ENCODE data around the gene NR3C2. TPM values are rescaled to one million over a fixed set of nuclear protein-coding genes. Genes with fewer than 3 reads are reported as not detected.

Gene NR3C2
- polyA plus RNA-seq, 2 donors: 0.57 to 0.67 TPM

- Histone ChIP-seq H3K9me3 (ENCODE audit: control insufficient read depth in 2 of 2, insufficient read depth in 1 of 2, low read depth in 1 of 2, low read length in 1 of 2) (no peaks in the 10 kb centered on the region), H3K4me1 (ENCODE audit: control insufficient read depth in 2 of 2, insufficient read depth in 2 of 2, low read length in 1 of 2) (no peaks in the 10 kb centered on the region), H3K4me3 (ENCODE audit: low read depth in 1 of 2, low read length in 2 of 2) (no peak overlapping the region), H3K36me3 (ENCODE audit: control insufficient read depth in 2 of 2, insufficient read depth in 2 of 2, low read length in 1 of 2) (no peaks in the 10 kb centered on the region), H3K27ac (ENCODE audit: low read depth in 2 of 2, low read length in 1 of 2) (no peak overlapping the region), H3K27me3 (ENCODE audit: control insufficient read depth in 1 of 2, insufficient read depth in 2 of 2, low read length in 2 of 2) (no peaks in the 10 kb centered on the region)
- 63 to 78% methylated on average over 1 of the region's 1 CpG for WGBS, 2 donors
Measured at GRCh38 chr4:148287111-148287510, 155.1 kb downstream of the NR3C2 start.

- Histone ChIP-seq H3K4me1 (ENCODE audit: control insufficient read depth in 2 of 2, insufficient read depth in 2 of 2, low read length in 1 of 2) (no peaks in the 10 kb centered on the region), H3K9me3 (ENCODE audit: control insufficient read depth in 2 of 2, insufficient read depth in 1 of 2, low read depth in 1 of 2, low read length in 1 of 2) (no peaks in the 10 kb centered on the region), H3K27ac (ENCODE audit: low read depth in 2 of 2, low read length in 1 of 2) (no peak overlapping the region), H3K4me3 (ENCODE audit: low read depth in 1 of 2, low read length in 2 of 2) (no peak overlapping the region), H3K27me3 (ENCODE audit: control insufficient read depth in 1 of 2, insufficient read depth in 2 of 2, low read length in 2 of 2) (no peaks in the 10 kb centered on the region), H3K36me3 (ENCODE audit: control insufficient read depth in 2 of 2, insufficient read depth in 2 of 2, low read length in 1 of 2) (no peaks in the 10 kb centered on the region)
Measured at GRCh38 chr4:148286012-148286411, 156.2 kb downstream of the NR3C2 start.

GRCh38 chr4:148283665-148284064 lies 158.5 kb downstream of the NR3C2 start:
- no peaks in the 10 kb centered on the region for H3K4me1 ChIP-seq (ENCODE audit: control insufficient read depth in 2 of 2, insufficient read depth in 2 of 2, low read length in 1 of 2)
- H3K4me3 ChIP-seq (ENCODE audit: low read depth in 1 of 2, low read length in 2 of 2): no peak overlapping the region
- H3K27me3 ChIP-seq (ENCODE audit: control insufficient read depth in 1 of 2, insufficient read depth in 2 of 2, low read length in 2 of 2): no peaks in the 10 kb centered on the region
- 80 to 84% methylated on average over 4 of the region's 4 CpGs for WGBS, 2 donors
- H3K27ac ChIP-seq (ENCODE audit: low read depth in 2 of 2, low read length in 1 of 2): no peak overlapping the region
- no peaks in the 10 kb centered on the region for H3K9me3 ChIP-seq (ENCODE audit: control insufficient read depth in 2 of 2, insufficient read depth in 1 of 2, low read depth in 1 of 2, low read length in 1 of 2)
- no peaks in the 10 kb centered on the region for H3K36me3 ChIP-seq (ENCODE audit: control insufficient read depth in 2 of 2, insufficient read depth in 2 of 2, low read length in 1 of 2)

- no peak overlapping the region for H3K4me3 ChIP-seq (ENCODE audit: low read depth in 1 of 2, low read length in 2 of 2)
- 92 to 94% methylated on average over 9 of the region's 9 CpGs for WGBS, 2 donors
- H3K4me1 ChIP-seq (ENCODE audit: control insufficient read depth in 2 of 2, insufficient read depth in 2 of 2, low read length in 1 of 2): no peaks in the 10 kb centered on the region
- H3K9me3 ChIP-seq (ENCODE audit: control insufficient read depth in 2 of 2, insufficient read depth in 1 of 2, low read depth in 1 of 2, low read length in 1 of 2): no peaks in the 10 kb centered on the region
- no peaks in the 10 kb centered on the region for H3K27me3 ChIP-seq (ENCODE audit: control insufficient read depth in 1 of 2, insufficient read depth in 2 of 2, low read length in 2 of 2)
- H3K27ac ChIP-seq (ENCODE audit: low read depth in 2 of 2, low read length in 1 of 2): no peak overlapping the region
- no peaks in the 10 kb centered on the region for H3K36me3 ChIP-seq (ENCODE audit: control insufficient read depth in 2 of 2, insufficient read depth in 2 of 2, low read length in 1 of 2)
Measured at GRCh38 chr4:148278310-148278709, 163.9 kb downstream of the NR3C2 start.

GRCh38 chr4:148275266-148275665 lies 166.9 kb downstream of the NR3C2 start:
- H3K36me3 ChIP-seq (ENCODE audit: control insufficient read depth in 2 of 2, insufficient read depth in 2 of 2, low read length in 1 of 2): no peaks in the 10 kb centered on the region
- 78% methylated on average over 4 of the region's 4 CpGs for WGBS, 2 donors
- no peaks in the 10 kb centered on the region for H3K4me1 ChIP-seq (ENCODE audit: control insufficient read depth in 2 of 2, insufficient read depth in 2 of 2, low read length in 1 of 2)
- no peaks in the 10 kb centered on the region for H3K9me3 ChIP-seq (ENCODE audit: control insufficient read depth in 2 of 2, insufficient read depth in 1 of 2, low read depth in 1 of 2, low read length in 1 of 2)
- no peaks in the 10 kb centered on the region for H3K27me3 ChIP-seq (ENCODE audit: control insufficient read depth in 1 of 2, insufficient read depth in 2 of 2, low read length in 2 of 2)
- H3K4me3 ChIP-seq (ENCODE audit: low read depth in 1 of 2, low read length in 2 of 2): no peak overlapping the region
- no peak overlapping the region for H3K27ac ChIP-seq (ENCODE audit: low read depth in 2 of 2, low read length in 1 of 2)

- H3K4me1 ChIP-seq (ENCODE audit: control insufficient read depth in 2 of 2, insufficient read depth in 2 of 2, low read length in 1 of 2): no peaks in the 10 kb centered on the region
- H3K36me3 ChIP-seq (ENCODE audit: control insufficient read depth in 2 of 2, insufficient read depth in 2 of 2, low read length in 1 of 2): no peaks in the 10 kb centered on the region
- H3K9me3 ChIP-seq (ENCODE audit: control insufficient read depth in 2 of 2, insufficient read depth in 1 of 2, low read depth in 1 of 2, low read length in 1 of 2): no peaks in the 10 kb centered on the region
- H3K27ac ChIP-seq (ENCODE audit: low read depth in 2 of 2, low read length in 1 of 2): no peak overlapping the region
- no peaks in the 10 kb centered on the region for H3K27me3 ChIP-seq (ENCODE audit: control insufficient read depth in 1 of 2, insufficient read depth in 2 of 2, low read length in 2 of 2)
- 33 to 41% methylated on average over 3 of the region's 3 CpGs for WGBS, 2 donors
- H3K4me3 ChIP-seq (ENCODE audit: low read depth in 1 of 2, low read length in 2 of 2): no peak overlapping the region
Measured at GRCh38 chr4:148273501-148273986, 168.7 kb downstream of the NR3C2 start.

- 81 to 82% methylated on average over 3 of the region's 3 CpGs for WGBS, 2 donors
- Histone ChIP-seq H3K27me3 (ENCODE audit: control insufficient read depth in 1 of 2, insufficient read depth in 2 of 2, low read length in 2 of 2) (no peaks in the 10 kb centered on the region), H3K4me3 (ENCODE audit: low read depth in 1 of 2, low read length in 2 of 2) (no peak overlapping the region), H3K27ac (ENCODE audit: low read depth in 2 of 2, low read length in 1 of 2) (no peak overlapping the region), H3K9me3 (ENCODE audit: control insufficient read depth in 2 of 2, insufficient read depth in 1 of 2, low read depth in 1 of 2, low read length in 1 of 2) (no peaks in the 10 kb centered on the region), H3K36me3 (ENCODE audit: control insufficient read depth in 2 of 2, insufficient read depth in 2 of 2, low read length in 1 of 2) (no peaks in the 10 kb centered on the region), H3K4me1 (ENCODE audit: control insufficient read depth in 2 of 2, insufficient read depth in 2 of 2, low read length in 1 of 2) (no peaks in the 10 kb centered on the region)
Measured at GRCh38 chr4:148271166-148271565, 171.0 kb downstream of the NR3C2 start.

GRCh38 chr4:148270630-148271029 lies 171.6 kb downstream of the NR3C2 start:
- Histone ChIP-seq H3K36me3 (ENCODE audit: control insufficient read depth in 2 of 2, insufficient read depth in 2 of 2, low read length in 1 of 2) (no peaks in the 10 kb centered on the region), H3K4me1 (ENCODE audit: control insufficient read depth in 2 of 2, insufficient read depth in 2 of 2, low read length in 1 of 2) (no peaks in the 10 kb centered on the region), H3K27ac (ENCODE audit: low read depth in 2 of 2, low read length in 1 of 2) (no peak overlapping the region), H3K9me3 (ENCODE audit: control insufficient read depth in 2 of 2, insufficient read depth in 1 of 2, low read depth in 1 of 2, low read length in 1 of 2) (no peaks in the 10 kb centered on the region), H3K27me3 (ENCODE audit: control insufficient read depth in 1 of 2, insufficient read depth in 2 of 2, low read length in 2 of 2) (no peaks in the 10 kb centered on the region), H3K4me3 (ENCODE audit: low read depth in 1 of 2, low read length in 2 of 2) (no peak overlapping the region)
- 17 to 23% methylated on average over 1 of the region's 1 CpG for WGBS, 2 donors

GRCh38 chr4:148268835-148269234 lies 173.4 kb downstream of the NR3C2 start:
- 79 to 83% methylated on average over 3 of the region's 3 CpGs for WGBS, 2 donors
- H3K4me3 ChIP-seq (ENCODE audit: low read depth in 1 of 2, low read length in 2 of 2): no peak overlapping the region
- H3K36me3 ChIP-seq (ENCODE audit: control insufficient read depth in 2 of 2, insufficient read depth in 2 of 2, low read length in 1 of 2): no peaks in the 10 kb centered on the region
- H3K4me1 ChIP-seq (ENCODE audit: control insufficient read depth in 2 of 2, insufficient read depth in 2 of 2, low read length in 1 of 2): no peaks in the 10 kb centered on the region
- no peaks in the 10 kb centered on the region for H3K27me3 ChIP-seq (ENCODE audit: control insufficient read depth in 1 of 2, insufficient read depth in 2 of 2, low read length in 2 of 2)
- H3K9me3 ChIP-seq (ENCODE audit: control insufficient read depth in 2 of 2, insufficient read depth in 1 of 2, low read depth in 1 of 2, low read length in 1 of 2): no peaks in the 10 kb centered on the region
- H3K27ac ChIP-seq (ENCODE audit: low read depth in 2 of 2, low read length in 1 of 2): no peak overlapping the region

- 64 to 66% methylated on average over 2 of the region's 2 CpGs for WGBS, 2 donors
- Histone ChIP-seq H3K4me1 (ENCODE audit: control insufficient read depth in 2 of 2, insufficient read depth in 2 of 2, low read length in 1 of 2) (no peaks in the 10 kb centered on the region), H3K9me3 (ENCODE audit: control insufficient read depth in 2 of 2, insufficient read depth in 1 of 2, low read depth in 1 of 2, low read length in 1 of 2) (no peaks in the 10 kb centered on the region)
Measured at GRCh38 chr4:148266921-148267320, 175.3 kb downstream of the NR3C2 start.

More at GRCh38 chr4:148266921-148267320, 175.3 kb downstream of the NR3C2 start:
- H3K36me3 ChIP-seq (ENCODE audit: control insufficient read depth in 2 of 2, insufficient read depth in 2 of 2, low read length in 1 of 2): no peaks in the 10 kb centered on the region
- no peak overlapping the region for H3K27ac ChIP-seq (ENCODE audit: low read depth in 2 of 2, low read length in 1 of 2)
- H3K4me3 ChIP-seq (ENCODE audit: low read depth in 1 of 2, low read length in 2 of 2): no peak overlapping the region
- H3K27me3 ChIP-seq (ENCODE audit: control insufficient read depth in 1 of 2, insufficient read depth in 2 of 2, low read length in 2 of 2): no peaks in the 10 kb centered on the region
